TTC549 (cell line): ENCODE measurements around the gene PALB2.
"Not testable (repeated sequence)": the region's sequence is repeated elsewhere in the genome, so short reads cannot be mapped to it uniquely, and the experiment has no call there.

Experiments
- FAIRE-seq: peaks from 2 replicates; lab custom pipeline; 2012; peaks lifted over from hg19 to GRCh38; lab: Jason Lieb, UNC

PALB2 gene

DNA sequence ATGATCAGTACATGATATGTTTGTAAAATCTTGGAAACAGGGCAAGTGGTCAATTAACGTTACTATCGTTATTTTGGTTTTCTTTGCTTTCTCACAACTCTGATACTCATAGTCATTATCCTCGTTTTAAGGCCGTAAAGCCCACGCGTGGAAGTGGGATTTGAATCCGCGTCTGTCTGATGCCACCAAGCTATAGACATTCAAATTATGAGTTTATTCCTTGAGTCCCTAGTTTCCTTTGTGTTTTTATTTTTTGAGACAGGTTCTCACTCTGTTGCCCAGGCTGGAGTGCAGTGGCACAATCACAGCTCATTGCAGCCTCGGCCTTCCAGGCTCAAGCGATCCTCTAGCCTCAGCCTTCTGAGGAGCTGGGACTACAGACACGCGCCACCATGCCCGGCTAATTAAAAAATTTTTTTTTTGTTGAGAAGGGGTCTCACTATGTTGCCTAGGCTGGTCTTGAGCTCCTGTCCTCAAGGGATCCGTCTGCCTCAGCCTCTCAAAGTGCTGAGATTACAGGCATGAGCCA, 1.2 kb upstream of the PALB2 start:
- no peak for FAIRE-seq

DNA sequence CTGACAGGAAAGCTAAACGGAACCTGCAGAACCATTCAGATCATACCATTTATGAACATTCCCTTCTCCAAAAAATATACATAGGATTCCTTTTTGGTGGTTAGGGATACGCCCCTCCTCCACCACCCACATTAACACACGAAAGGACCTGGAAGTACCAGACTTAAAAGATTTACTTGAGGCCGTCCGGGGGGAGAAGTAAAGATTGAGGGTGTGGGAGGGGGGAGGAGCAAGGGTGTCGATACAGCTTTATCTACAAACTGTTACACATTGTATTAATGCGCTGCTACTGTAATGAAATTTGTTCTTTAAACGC, 537 bp downstream of the PALB2 start:
- FAIRE-seq = no peak

GRCh38 chr16:23635958-23636357, 5.2 kb downstream of the PALB2 start:
- no peak for FAIRE-seq

- FAIRE-seq = no peak
Measured at GRCh38 chr16:23634461-23635036, 6.6 kb downstream of the PALB2 start.

GRCh38 chr16:23631874-23632273, 9.2 kb downstream of the PALB2 start:
- not testable (repeated sequence) for FAIRE-seq

- FAIRE-seq = no peak
Measured at GRCh38 chr16:23629516-23629915, 11.6 kb downstream of the PALB2 start.

GRCh38 chr16:23624092-23624491, 17.0 kb downstream of the PALB2 start:
- FAIRE-seq = no peak

- FAIRE-seq = no peak
Measured at GRCh38 chr16:23615805-23616204, 25.3 kb downstream of the PALB2 start.

GRCh38 chr16:23611936-23612335, 29.2 kb downstream of the PALB2 start:
- FAIRE-seq = no peak

DNA sequence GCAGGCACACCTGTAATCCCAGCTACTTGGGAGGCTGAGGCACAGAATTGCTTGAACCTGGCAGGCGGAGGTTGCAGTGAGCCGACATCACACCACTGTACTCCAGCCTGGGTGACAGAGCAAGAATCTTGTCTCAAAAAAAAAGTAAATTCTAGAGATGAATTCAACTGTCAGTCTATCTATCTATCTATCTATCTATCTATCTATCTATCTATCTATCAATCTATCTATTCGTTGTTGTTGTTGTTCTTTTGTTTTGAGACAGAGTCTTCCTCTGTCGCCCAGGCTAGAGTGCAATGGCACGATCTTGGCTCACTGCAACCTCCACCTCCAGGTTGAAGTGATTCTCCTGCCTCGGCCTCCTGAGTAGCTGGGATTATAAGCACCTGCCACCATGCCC, 30.2 kb downstream of the PALB2 start:
- not testable (repeated sequence) for FAIRE-seq

- no peak for FAIRE-seq
Measured at GRCh38 chr16:23609929-23610328, 31.2 kb downstream of the PALB2 start.

DNA sequence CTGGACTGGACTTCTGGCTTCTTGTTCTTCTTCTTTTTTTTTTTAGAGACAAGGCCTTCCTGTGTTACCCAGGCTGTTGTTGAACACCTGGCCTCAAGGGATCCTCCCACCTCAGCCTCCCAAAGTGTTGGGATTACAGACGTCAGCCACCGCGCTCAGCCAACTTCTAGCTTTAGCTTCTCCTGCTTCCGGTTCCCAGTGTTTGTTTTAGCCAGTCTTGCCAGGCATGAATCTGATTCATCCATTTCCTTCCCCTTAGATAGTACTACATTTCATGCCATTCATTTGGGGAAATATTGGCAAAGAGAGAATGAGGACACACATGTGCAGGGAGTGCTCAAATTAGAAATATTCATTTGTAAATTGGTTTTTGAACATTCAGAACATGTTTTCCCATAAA, 32.9 kb downstream of the PALB2 start:
- FAIRE-seq = no peak

- no peak for FAIRE-seq
Measured at GRCh38 chr16:23607726-23608125, 33.4 kb downstream of the PALB2 start.

- no peak for FAIRE-seq
Measured at GRCh38 chr16:23597003-23597756, 43.9 kb downstream of the PALB2 start.

DNA sequence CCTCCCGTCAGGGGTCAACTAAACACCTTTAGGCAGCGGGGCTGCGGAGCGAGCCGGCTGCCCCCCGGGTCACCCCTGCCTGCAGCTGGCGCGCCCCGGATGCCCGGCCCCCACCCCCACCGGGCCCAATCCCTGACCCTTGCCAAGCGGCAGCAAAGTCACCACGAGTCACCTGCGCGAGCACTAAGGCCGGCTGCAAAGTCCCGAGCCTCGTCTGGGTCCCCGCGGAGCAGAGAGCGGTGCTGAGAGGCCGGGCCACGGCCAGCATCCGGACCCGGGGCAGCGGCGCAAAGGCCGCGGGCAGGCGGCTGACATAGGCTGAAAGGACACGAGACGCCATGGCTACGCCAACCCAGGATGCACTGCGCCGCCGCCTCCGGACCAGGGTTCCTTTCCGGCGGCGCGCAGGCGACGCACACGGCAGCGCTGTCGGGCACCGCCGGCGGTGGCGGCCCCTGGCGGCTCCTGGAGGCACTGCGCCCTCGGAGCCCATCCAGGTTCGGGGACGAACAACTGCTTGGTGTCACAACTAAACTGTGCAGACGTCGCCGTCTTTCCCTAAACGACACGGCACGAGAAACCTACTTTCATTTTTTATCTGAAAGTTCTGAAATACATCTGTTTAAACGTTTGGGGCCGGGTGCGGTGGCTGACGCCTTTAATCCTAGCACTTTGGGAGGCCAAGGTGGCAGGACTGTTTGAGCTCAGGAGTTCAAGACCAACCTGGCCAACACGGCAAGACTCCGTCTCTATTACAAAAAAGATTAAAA, 45.0 kb downstream of the PALB2 start, which contains the start of gene NDUFAB1:
Gene NDUFAB1, minus strand, starts transcription at position 366 of the 770 bp plus-strand sequence. Its CDS starts 26 bp downstream, at position 340.
- no peak for FAIRE-seq

DNA sequence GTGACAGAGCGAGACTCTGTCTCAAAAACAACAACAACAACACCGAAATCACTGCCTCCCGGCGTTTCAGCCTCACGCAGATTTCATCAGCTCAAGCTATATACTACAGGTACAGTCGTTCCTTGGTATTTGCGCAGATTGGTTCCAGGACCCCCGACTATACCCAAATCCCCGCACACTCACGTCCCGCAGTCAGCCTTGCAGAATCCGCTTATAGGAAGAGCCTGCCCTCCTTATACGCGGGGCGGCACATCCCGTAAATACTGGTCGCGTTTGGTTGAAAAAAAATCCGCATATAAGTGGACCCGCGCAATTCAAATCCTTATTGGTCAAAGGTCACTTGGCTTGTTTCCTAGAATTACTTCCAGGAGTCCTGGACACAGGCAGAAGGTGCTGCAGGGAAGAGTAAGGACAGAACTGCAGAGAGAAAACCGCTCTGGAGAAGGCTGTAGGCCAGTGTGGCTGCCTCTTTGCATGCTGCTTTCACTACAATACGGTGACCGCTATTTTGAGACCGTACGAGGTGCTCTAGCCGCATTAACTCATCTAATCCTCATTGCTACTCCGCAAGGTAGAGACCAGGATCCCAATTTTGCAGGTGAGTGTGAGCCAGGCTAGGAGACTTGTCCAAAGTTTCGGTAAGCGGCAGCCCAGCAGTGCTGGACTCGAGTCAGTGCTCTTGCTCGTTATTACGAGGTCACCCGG, 45.7 kb downstream of the PALB2 start:
- no peak for FAIRE-seq

DNA sequence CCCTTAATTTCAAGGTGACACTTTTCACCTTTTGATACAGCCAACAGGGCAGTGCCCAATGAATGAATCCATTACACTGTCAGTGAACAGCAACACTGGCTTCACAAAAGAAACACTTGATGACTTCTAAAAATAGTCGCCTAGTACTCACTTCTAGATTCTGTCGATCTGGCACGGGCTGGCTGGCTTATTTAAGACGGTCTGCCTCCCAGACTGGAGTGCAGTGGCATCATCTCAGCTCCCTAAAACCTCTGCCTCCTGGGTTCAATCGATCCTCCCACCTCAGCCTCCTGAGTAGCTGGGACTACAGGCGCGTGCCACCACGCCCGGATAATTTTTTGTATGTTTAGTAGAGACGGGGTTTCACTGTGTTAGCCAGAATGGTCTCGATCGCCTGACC, 46.9 kb downstream of the PALB2 start:
- FAIRE-seq = no peak

- no peak for FAIRE-seq
Measured at GRCh38 chr16:23590181-23590580, 50.9 kb downstream of the PALB2 start.

DNA sequence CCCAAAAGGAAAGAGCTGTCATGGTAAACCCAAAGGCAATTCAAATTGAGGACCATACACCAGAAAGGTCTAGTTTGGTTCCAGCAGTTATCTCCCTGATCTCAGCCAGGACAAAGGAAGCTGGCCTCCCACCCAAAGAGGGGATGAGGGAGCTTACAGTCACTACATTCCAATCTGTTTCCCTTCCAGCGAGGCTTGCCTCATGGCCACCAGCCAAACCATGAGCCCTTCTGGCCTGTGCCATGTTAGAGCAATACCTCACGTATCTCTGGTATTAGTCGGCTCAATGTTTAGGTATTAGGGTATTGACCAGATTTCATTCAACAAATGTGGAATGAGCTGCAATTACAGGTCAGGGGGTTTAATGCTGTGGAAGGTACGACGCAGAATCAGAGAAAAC, 53.4 kb downstream of the PALB2 start:
- no peak for FAIRE-seq

- FAIRE-seq = no peak
Measured at GRCh38 chr16:23584186-23585076, 56.7 kb downstream of the PALB2 start.

GRCh38 chr16:23583271-23583670, 57.8 kb downstream of the PALB2 start:
- FAIRE-seq = not testable (repeated sequence)
